GM19099 (cell line): ENCODE data around the gene GNE.

Source experiments
- POLR2A ChIP-seq: IDR thresholded peaks from 3 replicates; pipeline ENCODE4 v1.6.1; 2011; ENCODE audit warnings: low read depth; ENCODE audit not compliant: insufficient read length; ENCODE audit errors: extremely low read depth

Gene GNE

DNA sequence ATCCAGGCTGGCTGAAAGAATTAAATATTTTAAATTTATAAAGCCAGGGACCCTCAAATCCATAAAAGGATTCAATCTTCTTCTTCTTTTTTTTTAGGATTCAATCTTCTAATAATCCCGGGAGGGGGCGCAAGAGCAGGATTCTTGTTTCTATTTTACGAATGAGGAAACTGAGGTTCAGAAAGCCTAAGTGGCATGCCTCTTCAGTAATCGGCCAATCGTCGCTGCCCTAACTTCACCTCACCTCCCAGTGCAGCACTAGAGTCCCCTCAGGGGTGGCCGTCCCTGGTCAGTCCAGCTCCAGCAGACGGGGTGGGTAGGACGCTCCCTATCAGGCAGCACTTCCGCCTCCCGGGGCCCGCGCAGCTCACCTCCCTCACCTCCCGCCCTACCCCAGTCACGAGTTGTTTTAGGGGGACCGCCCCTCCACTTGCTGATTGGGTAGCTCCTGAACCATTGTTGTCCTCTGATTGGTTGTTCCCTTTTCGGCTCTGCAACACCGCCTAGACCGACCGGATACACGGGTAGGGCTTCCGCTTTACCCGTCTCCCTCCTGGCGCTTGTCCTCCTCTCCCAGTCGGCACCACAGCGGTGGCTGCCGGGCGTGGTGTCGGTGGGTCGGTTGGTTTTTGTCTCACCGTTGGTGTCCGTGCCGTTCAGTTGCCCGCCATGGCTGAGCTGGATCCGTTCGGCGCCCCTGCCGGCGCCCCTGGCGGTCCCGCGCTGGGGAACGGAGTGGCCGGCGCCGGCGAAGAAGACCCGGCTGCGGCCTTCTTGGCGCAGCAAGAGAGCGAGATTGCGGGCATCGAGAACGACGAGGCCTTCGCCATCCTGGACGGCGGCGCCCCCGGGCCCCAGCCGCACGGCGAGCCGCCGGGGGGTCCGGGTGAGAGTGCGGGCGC, 67.6 kb downstream of the GNE start, which contains the start of gene CLTA:
Gene CLTA (plus strand): TSS at position 534 of the 902 bp plus-strand sequence. CDS start 136 bp downstream, at position 670.
- peak; percentile 99 for TF ChIP-seq POLR2A

- no peak for TF ChIP-seq POLR2A
These were observed 68.3 kb downstream of the GNE start for GRCh38 chr9:36189976-36190375.

- TF ChIP-seq POLR2A, result no peak
These were observed 70.0 kb downstream of the GNE start for GRCh38 chr9:36188212-36188611.

GRCh38 chr9:36187414-36187813, 70.8 kb downstream of the GNE start:
- TF ChIP-seq POLR2A, result no peak

DNA sequence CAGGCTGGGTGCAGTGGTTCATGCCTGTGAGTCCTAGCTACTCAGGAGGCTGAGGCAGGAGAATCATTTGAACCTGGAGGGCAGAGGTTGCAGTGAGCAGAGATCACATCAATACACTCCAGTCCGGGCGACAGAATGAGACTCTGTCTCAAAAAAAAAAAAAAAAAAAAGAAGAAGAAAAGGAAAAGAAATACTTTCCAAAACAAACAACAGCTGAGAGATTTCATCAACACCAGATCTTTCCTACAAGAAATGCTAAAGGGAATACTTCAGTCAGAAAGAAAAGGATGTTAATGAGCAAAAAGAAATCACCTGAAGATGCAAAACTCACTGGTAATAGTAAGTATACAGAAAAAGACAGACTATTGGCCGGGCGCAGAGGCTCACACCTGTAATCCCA, 80.7 kb downstream of the GNE start:
- no peak for TF ChIP-seq POLR2A

GRCh38 chr9:36174731-36175130, 83.5 kb downstream of the GNE start:
- TF ChIP-seq POLR2A, result no peak

GRCh38 chr9:36174271-36174670, 84.0 kb downstream of the GNE start:
- no peak for TF ChIP-seq POLR2A

GRCh38 chr9:36173861-36174260, 84.4 kb downstream of the GNE start:
- TF ChIP-seq POLR2A, result no peak

DNA sequence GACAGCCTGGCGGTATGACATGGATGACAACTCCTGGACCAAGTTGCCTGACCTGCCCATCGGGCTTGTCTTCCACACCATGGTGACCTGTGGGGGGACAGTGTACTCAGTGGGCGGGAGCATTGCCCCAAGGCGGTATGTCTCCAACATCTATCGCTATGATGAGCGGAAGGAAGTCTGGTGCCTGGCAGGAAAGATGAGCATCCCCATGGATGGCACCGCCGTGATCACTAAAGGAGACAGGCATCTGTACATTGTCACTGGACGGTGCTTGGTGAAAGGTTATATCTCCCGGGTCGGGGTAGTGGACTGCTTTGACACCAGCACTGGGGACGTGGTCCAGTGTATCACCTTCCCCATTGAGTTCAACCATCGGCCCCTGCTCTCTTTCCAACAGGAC, 87.7 kb downstream of the GNE start:
- TF ChIP-seq POLR2A, result no peak

GRCh38 chr9:36169708-36170107, 88.5 kb downstream of the GNE start:
- TF ChIP-seq POLR2A, result no peak

DNA sequence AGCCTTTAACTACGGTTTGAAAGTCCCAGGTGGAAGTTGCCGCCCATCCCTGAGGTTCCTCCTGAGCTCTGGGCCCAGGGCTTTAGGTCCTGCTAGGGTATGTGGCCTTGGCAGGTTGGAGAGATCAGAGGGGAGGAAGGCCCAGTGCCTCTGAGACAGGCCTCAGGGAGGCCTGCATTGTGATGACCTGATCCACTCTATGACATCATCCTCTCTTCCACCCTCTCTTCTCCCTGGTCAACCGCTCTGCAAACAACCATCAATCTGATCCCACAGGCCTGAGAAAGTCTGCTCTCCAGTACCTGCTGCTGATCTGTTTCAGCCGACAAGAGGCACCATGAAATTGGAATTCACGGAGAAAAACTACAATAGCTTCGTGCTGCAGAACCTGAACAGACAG, 89.1 kb downstream of the GNE start, which contains the start of gene CCIN:
Gene CCIN (plus strand): TSS at position 223 of the 400 bp plus-strand sequence. CDS start 115 bp downstream, at position 338.
- no peak for TF ChIP-seq POLR2A

DNA sequence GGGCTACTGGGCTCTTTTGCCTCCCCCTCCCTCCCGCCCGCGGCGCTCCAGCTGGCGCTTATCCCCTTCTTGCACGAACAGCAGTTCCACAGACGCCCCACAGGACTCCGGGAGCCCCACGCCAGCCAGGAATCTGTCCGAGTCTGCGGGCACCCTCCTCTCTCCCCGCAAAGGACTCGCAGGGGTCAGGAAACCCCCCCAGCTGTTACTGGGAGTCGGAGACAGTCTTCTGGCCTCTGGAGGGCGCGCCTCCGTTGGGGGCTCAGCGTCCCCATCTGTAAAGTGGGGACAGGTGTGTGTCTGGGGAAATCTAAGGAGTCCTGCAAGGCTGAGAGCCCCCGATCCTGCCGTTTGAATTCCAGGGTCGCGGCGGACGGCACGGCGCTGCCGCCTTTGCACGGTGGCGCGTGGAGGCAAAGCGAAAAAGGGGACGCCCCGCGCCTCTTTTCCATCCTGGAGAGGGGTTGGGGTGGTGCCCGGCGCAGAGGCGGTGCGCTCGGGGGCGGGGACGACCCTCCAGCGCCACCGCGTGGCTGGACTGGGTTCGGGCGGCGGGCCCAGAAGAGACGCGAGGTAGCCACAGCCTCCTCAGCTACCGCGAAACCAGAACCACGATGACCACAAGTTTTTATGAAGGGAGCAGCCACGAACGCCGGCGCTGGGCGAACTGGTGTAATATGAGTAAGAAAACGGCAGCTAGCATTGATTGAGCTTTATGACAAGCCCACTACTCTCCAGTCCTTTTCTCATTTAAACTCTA, 91.9 kb downstream of the GNE start:
- no peak for TF ChIP-seq POLR2A

- no peak for TF ChIP-seq POLR2A
These were observed 92.5 kb downstream of the GNE start for GRCh38 chr9:36165826-36166167.

DNA sequence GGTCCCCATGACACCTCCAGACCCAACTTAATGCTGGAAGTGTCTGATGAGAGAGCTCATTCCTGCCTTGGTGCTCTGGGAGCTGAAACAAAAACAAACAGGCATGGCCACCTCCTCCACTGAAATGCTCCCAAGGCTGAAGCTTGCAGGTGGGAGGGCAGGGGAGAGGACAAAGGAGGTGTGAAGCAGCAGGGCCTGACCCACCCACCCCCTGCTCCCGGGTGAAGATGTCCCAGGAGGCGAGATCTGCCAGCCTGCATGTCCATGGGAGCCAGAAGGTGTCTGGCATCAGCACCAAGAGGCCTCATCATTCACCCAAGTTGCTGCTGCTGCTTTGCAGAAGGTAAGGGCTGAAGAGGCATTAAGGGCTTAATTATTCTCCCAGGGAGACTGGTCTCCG, 93.3 kb downstream of the GNE start:
- TF ChIP-seq POLR2A, result no peak
